HEK293T (cell line): ENCODE data around the gene RAB10.

ENCODE experiments used
- CTCF ChIA-PET: fragments of 350-600 bp; formaldehyde crosslinking; extraction: SDS; loops from one replicate; lab custom pipeline; 2021; ENCODE audit warnings: antibody characterized with exemption, inconsistent platforms; lab: Yijun Ruan, JAX
- POLR2A ChIA-PET: fragments of 350-600 bp; formaldehyde crosslinking; extraction: SDS; loops from one replicate; lab custom pipeline; 2020; ENCODE audit warnings: antibody characterized with exemption, inconsistent platforms; lab: Yijun Ruan, JAX
- DNase-seq: peaks from one replicate; pipeline ENCODE4 v3.0.0; 2012; ENCODE audit warnings: mixed read lengths; ENCODE audit errors: extremely low spot score
- ARNT ChIP-seq: fragments of 450-650 bp; IDR thresholded peaks from 2 replicates; pipeline ENCODE4 v1.6.1; 2017; ENCODE audit warnings: mild to moderate bottlenecking
- BHLHE40 ChIP-seq: fragments of 450-650 bp; IDR thresholded peaks from 2 replicates; pipeline ENCODE4 v1.6.1; 2016; ENCODE audit warnings: mild to moderate bottlenecking, moderate library complexity, borderline replicate concordance
- CTBP1 ChIP-seq: fragments of 450-650 bp; IDR thresholded peaks from 2 replicates; pipeline ENCODE4 v1.6.1; 2016; ENCODE audit warnings: borderline replicate concordance
- ELF4 ChIP-seq: fragments of 450-650 bp; IDR thresholded peaks from 2 replicates; pipeline ENCODE4 v1.6.1; 2017; ENCODE audit warnings: antibody characterized with exemption
- FOXA1 ChIP-seq: fragments of 450-650 bp; IDR thresholded peaks from 2 replicates; pipeline ENCODE4 v1.6.1; 2016; ENCODE audit warnings: mild to moderate bottlenecking
- FOXK2 ChIP-seq: fragments of 450-650 bp; IDR thresholded peaks from 2 replicates; pipeline ENCODE4 v1.6.1; 2016; ENCODE audit warnings: mild to moderate bottlenecking
- FOXM1 ChIP-seq: fragments of 450-650 bp; IDR thresholded peaks from 2 replicates; pipeline ENCODE4 v1.6.1; 2017; ENCODE audit warnings: mild to moderate bottlenecking, borderline replicate concordance
- HDGF ChIP-seq: fragments of 450-650 bp; IDR thresholded peaks from 2 replicates; pipeline ENCODE4 v1.6.1; 2017; ENCODE audit warnings: antibody characterized with exemption, borderline replicate concordance
- L3MBTL2 ChIP-seq: fragments of 450-650 bp; conservative IDR thresholded peaks from 2 replicates; pipeline ENCODE4 v1.6.1; 2016; ENCODE audit warnings: mild to moderate bottlenecking
- LEF1 ChIP-seq: fragments of 450-650 bp; IDR thresholded peaks from 2 replicates; pipeline ENCODE4 v1.6.1; 2017; ENCODE audit warnings: mild to moderate bottlenecking, borderline replicate concordance
- NFRKB ChIP-seq: fragments of 450-650 bp; IDR thresholded peaks from 2 replicates; pipeline ENCODE4 v1.6.1; 2016; ENCODE audit warnings: mild to moderate bottlenecking, moderate library complexity
- PKNOX1 ChIP-seq: fragments of 450-650 bp; IDR thresholded peaks from 2 replicates; pipeline ENCODE4 v1.6.1; 2016
- SP1 ChIP-seq: fragments of 450-650 bp; IDR thresholded peaks from 2 replicates; pipeline ENCODE4 v1.6.1; 2017
- SUZ12 ChIP-seq: fragments of 450-650 bp; IDR thresholded peaks from 2 replicates; pipeline ENCODE4 v1.6.1; 2016; ENCODE audit warnings: mild to moderate bottlenecking
- TARDBP ChIP-seq: fragments of 450-650 bp; IDR thresholded peaks from 2 replicates; pipeline ENCODE4 v1.6.1; 2016
- ZNF384 ChIP-seq: fragments of 450-650 bp; IDR thresholded peaks from 2 replicates; pipeline ENCODE4 v1.6.1; 2016

RAB10 gene

GRCh38 chr2:26034637-26034992 lies 731 bp downstream of the RAB10 start:
- TF ChIP-seq PKNOX1 (no peak), TARDBP (no peak), SP1 (no peak), L3MBTL2 (no peak), ARNT (no peak), LEF1 (no peak), ZNF384 (no peak), SUZ12 (no peak), FOXK2 (no peak), FOXM1 (no peak), ELF4 (no peak)
- POLR2A ChIA-PET = interaction anchor here (0.6 to 2.7 kb wide), 7 partner anchors 9 to 209 kb away, joined by 3 to 15 read pairs (median 5); no protein-coding TSS in a partner anchor
- CTCF ChIA-PET = interaction anchor here (0.5 kb wide), 1 partner anchor 52 kb away, joined by 4 read pairs; no protein-coding TSS in a partner anchor
- no peak for DNase-seq

GRCh38 chr2:26035090-26035743 lies 1.3 kb downstream of the RAB10 start:
- ChIA-PET POLR2A (interaction anchor here (0.6 to 2.7 kb wide), 4 partner anchors 21 to 208 kb away, joined by 3 to 15 read pairs (median 6); no protein-coding TSS in a partner anchor), CTCF (interaction anchor here (1.1 kb wide), 1 partner anchor 29 kb away, joined by 3 read pairs; no protein-coding TSS in a partner anchor)

GRCh38 chr2:26039603-26040323 lies 5.9 kb downstream of the RAB10 start:
- POLR2A ChIA-PET = no interaction called here
- CTCF ChIA-PET = no interaction called here
- DNase-seq = no peak
- TF ChIP-seq FOXK2 (no peak), ELF4 (no peak), CTBP1 (no peak), SP1 (no peak), HDGF (no peak), SUZ12 (no peak), FOXM1 (no peak), NFRKB (no peak), LEF1 (no peak), ZNF384 (no peak), BHLHE40 (no peak), FOXA1 (no peak), TARDBP (no peak), ARNT (no peak), PKNOX1 (no peak), L3MBTL2 (no peak)

More at GRCh38 chr2:26035090-26035743, 1.3 kb downstream of the RAB10 start:
- DNase-seq = no peak
- TF ChIP-seq TARDBP = no peak
- no peak for TF ChIP-seq L3MBTL2
- no peak for TF ChIP-seq HDGF
- no peak for TF ChIP-seq CTBP1
- TF ChIP-seq ARNT = no peak
- TF ChIP-seq PKNOX1 = no peak
- no peak for TF ChIP-seq FOXA1
- TF ChIP-seq SUZ12 = no peak
- no peak for TF ChIP-seq SP1
- no peak for TF ChIP-seq NFRKB
- no peak for TF ChIP-seq BHLHE40
- no peak for TF ChIP-seq FOXM1
- TF ChIP-seq LEF1 = no peak
- TF ChIP-seq FOXK2 = no peak
- no peak for TF ChIP-seq ZNF384
- no peak for TF ChIP-seq ELF4

- TF ChIP-seq TARDBP = no peak
- no peak for TF ChIP-seq SP1
- no peak for TF ChIP-seq BHLHE40
- no peak for TF ChIP-seq LEF1
- TF ChIP-seq ARNT = no peak
- no peak for TF ChIP-seq L3MBTL2
- TF ChIP-seq NFRKB = no peak
- TF ChIP-seq HDGF = no peak
- TF ChIP-seq CTBP1 = no peak
- no peak for TF ChIP-seq FOXK2
- no peak for TF ChIP-seq FOXM1
- no peak for TF ChIP-seq PKNOX1
- TF ChIP-seq ELF4 = no peak
- no peak for TF ChIP-seq FOXA1
- no peak for TF ChIP-seq SUZ12
- TF ChIP-seq ZNF384 = no peak
- ChIA-PET POLR2A (no interaction called here), CTCF (no interaction called here)
- no peak for DNase-seq
Observed at GRCh38 chr2:26043109-26043508, 9.2 kb downstream of the RAB10 start.
